IgD-negative memory B cell (primary cell): ENCODE data around the gene SOAT2. TPM values are rescaled to one million over a fixed set of nuclear protein-coding genes. Genes with fewer than 3 reads are reported as not detected.

Experiments
- H3K27ac Mint-ChIP-seq, 3 donors: one replicate each; pipeline ENCODE4 v1.8.0; 2020 to 2022; ENCODE audit warnings: mild to moderate bottlenecking in 3 of 3, mixed read lengths in 3 of 3, moderate library complexity in 1 of 3
- H3K27me3 Mint-ChIP-seq: one replicate; pipeline ENCODE4 v1.8.0; 2021; ENCODE audit warnings: mixed read lengths
- H3K36me3 Mint-ChIP-seq: one replicate; pipeline ENCODE4 v1.8.0; 2020; ENCODE audit warnings: mild to moderate bottlenecking, mixed read lengths
- H3K4me1 Mint-ChIP-seq, 3 donors: one replicate each; pipeline ENCODE4 v1.8.0; 2020 to 2022; ENCODE audit warnings: mixed read lengths in 3 of 3, mild to moderate bottlenecking in 1 of 3
- H3K4me3 Mint-ChIP-seq, 4 donors: one replicate each; pipeline ENCODE4 v1.8.0; 2020 to 2022; ENCODE audit warnings: mild to moderate bottlenecking in 4 of 4, mixed read lengths in 4 of 4, moderate library complexity in 3 of 4
- H3K9me3 Mint-ChIP-seq, 3 donors: one replicate each; pipeline ENCODE4 v1.8.0; 2020 to 2021; ENCODE audit warnings: mixed read lengths in 3 of 3, mild to moderate bottlenecking in 1 of 3
- polyA plus RNA-seq: library from polyadenylated mRNA; unstranded; fragments of 300-500 nt; fragmentation: Illumina TruSeq; gene quantifications from one replicate; pipeline ENCODE4 v1.2.3, GENCODE V29; 2021

SOAT2 gene
- polyA plus RNA-seq, 1 donor from 2014 or later, result not detected

DNA sequence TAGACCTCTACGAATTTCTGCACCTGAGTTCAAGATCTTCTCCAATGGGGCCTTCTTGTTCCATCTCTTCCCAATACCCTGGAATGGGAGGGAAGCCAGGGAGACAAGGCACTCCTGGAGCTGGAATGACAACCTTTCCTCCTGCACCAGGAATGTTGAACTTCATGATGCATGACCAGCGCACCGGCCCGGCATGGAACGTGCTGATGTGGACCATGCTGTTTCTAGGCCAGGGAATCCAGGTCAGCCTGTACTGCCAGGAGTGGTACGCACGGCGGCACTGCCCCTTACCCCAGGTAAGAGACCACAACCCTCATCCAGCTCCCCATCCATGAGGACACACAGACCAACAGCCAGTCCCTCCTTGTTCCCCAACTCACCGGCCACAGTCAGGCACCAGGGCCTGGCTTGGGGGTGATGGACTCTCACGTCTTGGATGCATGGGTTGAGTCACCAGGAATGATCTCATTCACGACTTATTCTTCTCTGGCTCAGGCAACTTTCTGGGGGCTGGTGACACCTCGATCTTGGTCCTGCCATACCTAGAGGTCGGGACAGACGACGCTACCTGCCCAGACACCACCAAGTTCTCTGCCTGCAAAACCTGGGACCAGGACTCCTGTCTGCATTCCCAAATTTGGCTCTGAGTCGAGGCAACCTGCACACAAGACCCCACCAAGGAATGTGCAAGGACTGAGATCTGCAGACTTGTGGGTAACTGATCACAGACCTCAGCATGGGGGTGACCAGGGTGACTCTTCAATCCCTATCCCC, 20.5 kb downstream of the SOAT2 start:
- Mint-ChIP-seq H3K36me3 (peaks cover 4% of the 10 kb centered on the region), H3K4me1 (peaks cover 0 to 5% (median 0%) of the 10 kb centered on the region in 3 donors), H3K27me3 (peaks cover 2% of the 10 kb centered on the region), H3K9me3 (no peaks in the 10 kb centered on the region), H3K4me3 (no peak overlapping the region), H3K27ac (no peak overlapping the region)

DNA sequence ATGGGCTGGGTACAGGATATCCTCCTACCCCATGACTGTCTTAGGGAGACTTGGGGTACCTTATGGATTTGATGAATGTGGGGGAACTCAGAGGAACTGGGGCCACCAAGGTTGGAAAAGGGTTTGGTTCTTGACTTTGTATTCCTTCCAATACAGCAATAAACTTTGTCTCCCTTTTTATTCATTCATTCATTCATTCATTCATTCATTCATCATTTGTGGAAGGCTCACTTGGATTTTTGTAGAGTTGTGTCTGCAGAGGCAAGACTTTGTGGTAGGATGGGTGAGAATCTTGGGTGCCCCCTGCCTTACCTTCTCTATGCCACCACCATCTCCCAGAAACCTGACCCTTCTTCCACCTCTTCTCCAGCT, 21.1 kb downstream of the SOAT2 start:
- H3K27me3 Mint-ChIP-seq, result peaks cover 6% of the 10 kb centered on the region
- H3K9me3 Mint-ChIP-seq, result no peaks in the 10 kb centered on the region
- H3K36me3 Mint-ChIP-seq, result peaks cover 2% of the 10 kb centered on the region
- H3K4me1 Mint-ChIP-seq, result peaks cover 0 to 5% (median 3%) of the 10 kb centered on the region in 3 donors
- no peak overlapping the region for H3K27ac Mint-ChIP-seq
- H3K4me3 Mint-ChIP-seq, result no peak overlapping the region

GRCh38 chr12:53127169-53127568, 23.9 kb downstream of the SOAT2 start:
- peaks cover 10% of the 10 kb centered on the region for H3K27me3 Mint-ChIP-seq
- peaks cover 2% of the 10 kb centered on the region for H3K36me3 Mint-ChIP-seq
- no peak overlapping the region for H3K27ac Mint-ChIP-seq

GRCh38 chr12:53128780-53129569, 25.7 kb downstream of the SOAT2 start:
- H3K27me3 Mint-ChIP-seq, result peaks cover 10% of the 10 kb centered on the region
- no peaks in the 10 kb centered on the region for H3K36me3 Mint-ChIP-seq
- H3K9me3 Mint-ChIP-seq, result no peaks in the 10 kb centered on the region

More at GRCh38 chr12:53127169-53127568, 23.9 kb downstream of the SOAT2 start:
- Mint-ChIP-seq H3K4me3 (no peak overlapping the region), H3K4me1 (peaks cover 0 to 9% (median 3%) of the 10 kb centered on the region in 3 donors), H3K9me3 (no peaks in the 10 kb centered on the region)

GRCh38 chr12:53131844-53132243, 28.6 kb downstream of the SOAT2 start:
- peaks cover 0 to 6% (median 4%) of the 10 kb centered on the region in 3 donors for H3K4me1 Mint-ChIP-seq
- H3K27me3 Mint-ChIP-seq, result peaks cover 10% of the 10 kb centered on the region
- H3K4me3 Mint-ChIP-seq, result no peak overlapping the region
- no peak overlapping the region for H3K27ac Mint-ChIP-seq
- no peaks in the 10 kb centered on the region for H3K36me3 Mint-ChIP-seq
- peaks cover 0 to 4% (median 1%) of the 10 kb centered on the region in 3 donors for H3K9me3 Mint-ChIP-seq

More at GRCh38 chr12:53128780-53129569, 25.7 kb downstream of the SOAT2 start:
- Mint-ChIP-seq H3K27ac (peak overlapping the region in 1 of 3 donors; percentile 17), H3K4me1 (peaks cover 0 to 9% (median 3%) of the 10 kb centered on the region in 3 donors), H3K4me3 (no peak overlapping the region)

DNA sequence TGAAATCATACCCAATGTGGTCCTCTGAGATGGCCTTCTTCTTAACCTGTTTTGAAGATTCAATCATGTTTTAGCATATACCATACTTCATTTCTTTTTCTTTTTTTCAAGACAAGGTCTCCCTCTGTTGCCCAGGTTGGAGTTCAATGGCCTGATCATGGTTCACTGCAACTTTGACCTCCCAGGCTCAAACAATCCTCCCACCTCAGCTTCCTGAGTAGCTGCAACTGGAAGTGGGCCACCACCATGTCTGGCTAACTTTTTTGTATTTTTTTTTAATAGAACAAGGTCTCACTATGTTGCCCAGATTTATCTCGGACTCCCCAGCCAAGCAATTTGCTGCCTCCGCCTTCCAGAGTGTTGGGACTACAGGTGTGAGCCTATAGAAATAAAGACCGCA, 30.4 kb downstream of the SOAT2 start:
- Mint-ChIP-seq H3K27me3 (peaks cover 10% of the 10 kb centered on the region), H3K4me3 (no peak overlapping the region), H3K9me3 (peaks cover 1 to 13% (median 7%) of the 10 kb centered on the region in 3 donors), H3K4me1 (peaks cover 0 to 4% (median 4%) of the 10 kb centered on the region in 3 donors), H3K36me3 (no peaks in the 10 kb centered on the region), H3K27ac (no peak overlapping the region)

GRCh38 chr12:53143355-53143754, 40.1 kb downstream of the SOAT2 start:
- Mint-ChIP-seq H3K27me3 (peaks cover 5% of the 10 kb centered on the region), H3K27ac (no peak overlapping the region), H3K4me1 (no peaks in the 10 kb centered on the region), H3K36me3 (peaks cover 2% of the 10 kb centered on the region), H3K4me3 (no peak overlapping the region), H3K9me3 (peaks cover 0 to 7% (median 0%) of the 10 kb centered on the region in 3 donors)

DNA sequence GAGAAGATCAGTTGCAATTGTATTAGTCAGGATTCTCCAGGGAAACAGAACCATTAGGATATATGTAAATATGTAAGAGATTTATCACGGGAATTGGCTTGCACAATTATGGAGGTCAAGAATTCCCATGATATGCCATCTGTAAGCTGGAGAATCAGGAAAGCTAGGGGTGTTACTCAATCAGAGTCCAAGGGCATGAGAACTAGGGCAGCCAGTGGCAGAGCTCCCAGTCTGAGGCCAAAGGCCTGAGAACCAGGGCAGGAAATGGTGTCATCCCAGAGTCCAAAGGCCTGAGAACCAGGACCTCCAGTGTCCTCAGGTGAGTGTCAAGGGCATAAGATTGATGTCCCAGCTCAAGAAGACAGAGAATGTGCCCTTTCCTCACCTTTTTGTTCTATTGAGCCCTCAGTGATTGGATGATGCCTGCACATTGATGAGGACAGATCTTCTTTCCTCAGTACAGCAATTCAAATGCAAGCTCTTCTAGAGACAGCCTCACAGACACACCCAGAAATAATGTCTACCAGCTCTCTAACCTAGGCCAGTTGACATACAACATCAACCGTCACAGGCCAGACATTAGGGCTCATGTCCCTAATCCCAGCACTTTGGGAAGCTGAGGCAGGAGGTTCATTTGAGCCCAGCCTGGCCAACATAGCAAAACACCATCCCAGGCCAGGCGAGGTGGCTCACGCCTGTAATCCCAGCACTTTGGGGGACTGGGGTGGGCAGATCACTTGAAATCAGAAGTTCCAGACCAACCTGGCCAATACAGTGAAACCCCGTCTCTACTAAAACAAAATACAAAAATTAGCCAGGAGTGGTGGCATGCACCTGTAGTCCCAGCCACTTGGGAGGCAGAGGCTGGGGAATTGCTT, 42.3 kb downstream of the SOAT2 start:
- Mint-ChIP-seq H3K27ac (peak overlapping the region in 1 of 3 donors; percentile 76), H3K27me3 (peaks cover 2% of the 10 kb centered on the region)

DNA sequence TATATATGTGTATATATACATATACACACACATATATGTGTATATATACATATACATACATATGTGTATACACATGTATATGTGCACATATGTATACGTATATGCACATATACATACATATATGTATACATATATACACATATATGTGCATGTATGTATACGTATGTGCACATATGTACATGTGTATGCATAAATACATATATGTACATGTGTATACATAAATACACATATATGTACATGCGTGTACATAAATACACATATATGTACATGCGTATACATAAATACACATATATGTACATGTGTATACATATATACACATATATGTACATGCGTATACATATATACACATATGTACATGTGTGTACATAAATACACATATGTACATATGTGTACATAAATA, 43.9 kb downstream of the SOAT2 start:
- Mint-ChIP-seq H3K36me3 (no peaks in the 10 kb centered on the region), H3K27me3 (no peaks in the 10 kb centered on the region), H3K9me3 (no peaks in the 10 kb centered on the region), H3K4me1 (no peaks in the 10 kb centered on the region), H3K4me3 (no peak overlapping the region), H3K27ac (no peak overlapping the region)

More for the DNA sequence above, 42.3 kb downstream of the SOAT2 start:
- Mint-ChIP-seq H3K4me1 (no peaks in the 10 kb centered on the region), H3K36me3 (peaks cover 2% of the 10 kb centered on the region), H3K9me3 (no peaks in the 10 kb centered on the region), H3K4me3 (no peak overlapping the region)

- Mint-ChIP-seq H3K36me3 (no peaks in the 10 kb centered on the region), H3K4me1 (no peaks in the 10 kb centered on the region), H3K27me3 (no peaks in the 10 kb centered on the region), H3K4me3 (no peak overlapping the region), H3K27ac (no peak overlapping the region), H3K9me3 (no peaks in the 10 kb centered on the region)
Measured at GRCh38 chr12:53147653-53148052, 44.4 kb downstream of the SOAT2 start.

DNA sequence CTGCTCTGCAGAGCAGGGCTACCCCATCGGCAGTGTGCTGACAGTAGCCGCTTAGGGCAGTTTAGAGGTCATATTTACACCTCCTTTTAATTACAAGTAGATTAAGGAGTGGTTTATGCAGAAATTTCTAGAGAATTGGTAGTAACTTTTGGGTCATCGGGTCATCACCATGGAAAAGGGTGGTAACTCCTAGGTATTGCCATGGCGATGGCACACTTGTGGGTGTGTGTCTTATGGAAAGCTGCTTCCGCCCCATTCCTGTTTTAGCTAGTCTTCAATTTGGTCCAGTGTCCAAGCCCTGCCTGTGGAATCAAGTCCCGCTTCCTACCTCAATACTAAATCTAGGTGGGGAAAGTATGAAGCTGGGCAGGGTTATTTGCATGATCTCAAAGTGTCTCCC, 47.8 kb downstream of the SOAT2 start:
- no peaks in the 10 kb centered on the region for H3K27me3 Mint-ChIP-seq
- H3K4me3 Mint-ChIP-seq, result no peak overlapping the region
- H3K36me3 Mint-ChIP-seq, result no peaks in the 10 kb centered on the region
- H3K9me3 Mint-ChIP-seq, result no peaks in the 10 kb centered on the region
- no peaks in the 10 kb centered on the region for H3K4me1 Mint-ChIP-seq
- H3K27ac Mint-ChIP-seq, result no peak overlapping the region

- Mint-ChIP-seq H3K4me3 (no peak overlapping the region), H3K9me3 (no peaks in the 10 kb centered on the region), H3K36me3 (no peaks in the 10 kb centered on the region), H3K27me3 (no peaks in the 10 kb centered on the region), H3K27ac (no peak overlapping the region), H3K4me1 (no peaks in the 10 kb centered on the region)
Measured at GRCh38 chr12:53152390-53152789, 49.1 kb downstream of the SOAT2 start.

DNA sequence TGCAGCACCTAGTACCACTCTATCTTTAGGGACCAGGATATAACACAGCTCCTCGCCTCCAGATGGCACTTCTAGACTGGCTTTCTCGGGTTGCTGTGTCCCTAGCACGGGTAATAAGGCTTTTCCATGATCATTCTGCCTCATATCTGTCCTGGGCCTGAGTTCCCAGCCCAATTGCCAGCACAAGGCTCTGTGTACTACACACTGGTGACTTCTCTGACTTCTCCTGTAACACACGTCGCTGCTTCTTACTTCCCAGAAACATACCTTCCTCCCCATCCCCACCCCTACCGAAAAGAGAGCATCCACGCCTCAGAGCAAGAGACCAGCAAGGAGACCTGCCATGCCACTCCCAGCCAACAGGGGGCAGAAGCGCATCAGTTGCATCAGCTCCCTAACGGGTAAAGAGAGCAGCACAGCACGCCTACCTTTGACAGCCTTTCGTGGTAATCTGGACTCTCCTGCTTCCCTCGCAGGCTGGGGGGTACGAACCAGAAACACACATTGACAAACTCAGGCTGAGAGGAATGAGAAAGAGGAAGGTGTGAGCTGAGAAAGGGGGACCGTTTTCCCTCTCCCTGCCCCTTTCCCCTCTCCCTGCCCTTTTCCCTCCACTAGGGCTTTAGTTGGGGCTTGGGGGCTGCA, 56.0 kb downstream of the SOAT2 start:
- Mint-ChIP-seq H3K27me3 (no peaks in the 10 kb centered on the region), H3K9me3 (no peaks in the 10 kb centered on the region), H3K27ac (no peak overlapping the region), H3K4me1 (peaks cover 0 to 4% (median 3%) of the 10 kb centered on the region in 3 donors), H3K4me3 (no peak overlapping the region), H3K36me3 (peaks cover 4% of the 10 kb centered on the region)

- H3K27me3 Mint-ChIP-seq, result no peaks in the 10 kb centered on the region
- H3K4me3 Mint-ChIP-seq, result no peak overlapping the region
- no peaks in the 10 kb centered on the region for H3K9me3 Mint-ChIP-seq
- no peak overlapping the region for H3K27ac Mint-ChIP-seq
- H3K4me1 Mint-ChIP-seq, result peaks cover 0 to 4% (median 3%) of the 10 kb centered on the region in 3 donors
- peaks cover 7% of the 10 kb centered on the region for H3K36me3 Mint-ChIP-seq
Measured at GRCh38 chr12:53160000-53160399, 56.7 kb downstream of the SOAT2 start.
